Neural progenitor cell (in vitro differentiated cells): Measurements from ENCODE around the gene LY6G6D.

Experiments
- EZH2phosphoT487 ChIP-seq: fragments of 200-600 bp; sonication (generic); IDR thresholded peaks from 2 replicates; pipeline ENCODE4 v1.6.1; 2017; ENCODE audit warnings: antibody characterized with exemption
- TF ChIP-seq, protein P1 (sequence below): fragments of 200-600 bp; sonication (generic); IDR thresholded peaks from 2 replicates; pipeline ENCODE4 v1.5.1; 2017; ENCODE audit warnings: antibody characterized with exemption, mild to moderate bottlenecking

DNA sequence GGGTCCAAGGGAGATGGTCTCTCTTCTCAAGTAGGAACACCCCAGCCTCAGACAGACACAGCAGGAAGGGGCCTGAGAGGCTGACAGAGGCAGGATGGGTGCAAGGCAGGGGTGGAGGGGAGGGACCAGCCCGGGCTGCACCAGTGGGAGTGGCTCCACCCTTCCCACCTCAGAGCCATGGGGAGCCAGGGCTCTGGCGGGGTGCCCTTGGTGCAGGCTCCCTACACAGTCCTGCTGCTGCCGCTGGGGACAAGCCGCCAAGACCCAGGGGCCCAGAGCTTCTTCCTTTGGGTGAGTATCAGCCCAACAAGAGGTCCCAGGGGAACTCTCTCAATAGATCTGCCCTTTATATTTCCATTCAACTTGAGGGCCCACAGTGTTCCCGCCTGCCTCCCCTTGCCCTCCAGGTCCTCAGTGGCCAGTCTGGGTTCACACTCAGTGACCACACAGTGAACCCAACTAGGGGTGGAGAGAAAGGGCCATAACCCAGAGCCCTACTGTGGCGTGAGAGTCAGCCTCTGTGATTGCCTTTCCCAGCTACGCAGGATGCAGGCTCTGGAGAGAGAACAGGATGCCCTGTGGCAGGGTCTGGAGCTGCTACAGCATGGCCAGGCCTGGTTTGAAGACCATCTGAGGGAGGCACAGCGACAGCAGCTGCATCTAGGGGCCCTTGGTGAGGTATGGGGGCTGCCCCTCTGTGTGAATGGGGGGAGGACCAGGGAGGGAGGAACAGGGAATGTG, 47.9 kb downstream of the LY6G6D start:
- TF ChIP-seq, protein P1, sequence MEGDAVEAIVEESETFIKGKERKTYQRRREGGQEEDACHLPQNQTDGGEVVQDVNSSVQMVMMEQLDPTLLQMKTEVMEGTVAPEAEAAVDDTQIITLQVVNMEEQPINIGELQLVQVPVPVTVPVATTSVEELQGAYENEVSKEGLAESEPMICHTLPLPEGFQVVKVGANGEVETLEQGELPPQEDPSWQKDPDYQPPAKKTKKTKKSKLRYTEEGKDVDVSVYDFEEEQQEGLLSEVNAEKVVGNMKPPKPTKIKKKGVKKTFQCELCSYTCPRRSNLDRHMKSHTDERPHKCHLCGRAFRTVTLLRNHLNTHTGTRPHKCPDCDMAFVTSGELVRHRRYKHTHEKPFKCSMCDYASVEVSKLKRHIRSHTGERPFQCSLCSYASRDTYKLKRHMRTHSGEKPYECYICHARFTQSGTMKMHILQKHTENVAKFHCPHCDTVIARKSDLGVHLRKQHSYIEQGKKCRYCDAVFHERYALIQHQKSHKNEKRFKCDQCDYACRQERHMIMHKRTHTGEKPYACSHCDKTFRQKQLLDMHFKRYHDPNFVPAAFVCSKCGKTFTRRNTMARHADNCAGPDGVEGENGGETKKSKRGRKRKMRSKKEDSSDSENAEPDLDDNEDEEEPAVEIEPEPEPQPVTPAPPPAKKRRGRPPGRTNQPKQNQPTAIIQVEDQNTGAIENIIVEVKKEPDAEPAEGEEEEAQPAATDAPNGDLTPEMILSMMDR, result no peak
- TF ChIP-seq EZH2phosphoT487, result no peak
